CD4-positive, alpha-beta T cell treated with Interleukin-21 for 1 hour (primary cell): ENCODE data around the gene PFDN4.

Source experiments
- DNase-seq: peaks from one replicate; pipeline ENCODE4 v3.0.0-alpha.2; 2020

Gene PFDN4

DNA sequence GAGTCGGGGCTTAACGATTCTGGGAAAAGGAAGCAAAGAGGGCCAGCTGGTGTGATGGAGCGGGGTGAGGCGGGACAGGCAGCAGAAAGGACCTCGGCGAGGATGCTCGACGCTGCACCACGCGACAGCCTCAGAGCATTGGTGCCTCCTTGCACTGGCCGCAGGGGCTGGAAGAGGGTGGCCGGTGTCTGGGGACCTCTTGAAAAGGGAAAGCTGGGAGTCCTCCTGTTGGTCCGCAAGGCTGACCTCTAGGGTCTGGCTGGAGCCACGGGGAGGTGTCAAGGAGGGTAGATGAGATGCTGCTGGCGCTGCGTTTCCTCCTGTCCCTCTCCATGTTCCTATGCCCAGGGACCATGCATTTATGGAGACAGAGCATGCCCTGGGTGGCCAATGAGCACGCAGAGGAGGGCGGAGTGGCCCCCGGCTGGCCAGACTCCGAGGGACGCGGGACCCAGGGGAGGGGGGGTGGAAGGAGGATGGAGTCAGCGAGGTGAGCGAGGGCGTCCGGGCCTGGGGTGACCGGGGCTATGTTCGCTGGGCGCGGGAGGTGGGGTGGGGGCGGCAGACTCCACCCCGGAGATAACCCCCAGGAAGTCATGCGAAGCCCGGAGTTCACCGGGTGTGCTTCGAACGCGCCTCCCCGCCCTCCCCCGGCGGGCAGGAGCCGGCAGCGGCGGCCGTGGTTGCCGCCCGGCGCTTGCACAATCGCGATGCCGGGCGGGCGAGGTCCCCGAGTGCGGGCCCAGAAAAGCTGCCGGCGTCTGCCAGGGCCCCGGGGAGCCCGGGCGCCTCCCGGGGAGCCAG lies 34.0 kb upstream of the PFDN4 start, which contains the start of gene CYP24A1:
Gene CYP24A1, minus strand, starts transcription at position 334 of the 804 bp plus-strand sequence. CDS start 407 bp downstream, outside the sequence.
- DNase-seq, result no peak

DNA sequence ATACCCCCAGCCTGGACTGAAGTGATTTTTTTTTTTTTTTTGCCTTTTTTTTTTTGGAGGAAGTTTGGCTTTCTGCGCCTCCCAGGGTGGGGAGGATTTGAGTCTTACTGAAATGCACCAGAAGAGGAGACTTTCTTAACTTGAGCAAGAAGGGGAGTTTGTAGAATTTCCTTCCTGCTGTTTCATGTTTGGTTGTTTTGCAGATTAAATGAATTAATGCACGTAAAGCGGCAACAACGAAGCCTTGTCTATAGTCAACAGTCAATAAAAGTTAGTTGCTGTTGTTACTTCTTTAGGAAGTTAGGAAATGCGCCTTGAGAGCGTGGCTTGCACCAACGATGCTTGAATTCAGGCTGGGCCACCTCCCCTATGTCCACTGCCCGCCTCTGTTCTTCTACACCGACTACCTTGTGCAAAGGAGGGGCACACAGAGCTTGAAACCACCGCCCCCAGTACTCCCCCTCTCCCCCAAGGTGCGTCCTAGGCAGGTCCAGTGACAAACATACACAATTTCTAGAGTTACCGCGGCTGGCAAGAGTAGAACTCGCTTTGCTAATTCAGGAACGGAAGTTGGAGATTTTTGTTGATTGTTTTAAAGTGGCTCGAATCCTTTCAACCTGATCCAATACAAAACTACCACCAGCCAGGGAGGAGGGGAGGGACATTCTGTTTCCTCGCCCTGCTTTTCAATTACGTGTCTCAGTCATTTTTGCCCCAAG lies 33.3 kb upstream of the PFDN4 start:
- DNase-seq, result no peak

DNA sequence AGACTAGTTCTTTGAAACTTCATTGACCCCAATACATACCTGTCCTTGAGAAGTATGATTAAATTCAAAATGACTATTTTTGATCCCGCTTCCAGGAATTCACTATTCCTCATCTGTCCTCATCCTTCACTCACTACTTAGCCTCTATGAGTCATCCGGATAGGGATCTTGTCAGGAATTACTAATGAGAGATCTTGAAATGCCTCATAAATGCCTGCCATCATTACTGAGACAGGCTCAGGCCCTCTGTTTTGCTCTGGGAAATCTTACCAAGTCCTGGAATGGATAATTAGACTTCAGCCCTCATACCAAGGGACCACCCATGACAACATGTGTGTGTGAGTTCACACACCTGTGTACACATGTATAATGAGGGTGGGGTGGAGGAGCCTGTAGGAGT lies 31.3 kb upstream of the PFDN4 start:
- no peak for DNase-seq

DNA sequence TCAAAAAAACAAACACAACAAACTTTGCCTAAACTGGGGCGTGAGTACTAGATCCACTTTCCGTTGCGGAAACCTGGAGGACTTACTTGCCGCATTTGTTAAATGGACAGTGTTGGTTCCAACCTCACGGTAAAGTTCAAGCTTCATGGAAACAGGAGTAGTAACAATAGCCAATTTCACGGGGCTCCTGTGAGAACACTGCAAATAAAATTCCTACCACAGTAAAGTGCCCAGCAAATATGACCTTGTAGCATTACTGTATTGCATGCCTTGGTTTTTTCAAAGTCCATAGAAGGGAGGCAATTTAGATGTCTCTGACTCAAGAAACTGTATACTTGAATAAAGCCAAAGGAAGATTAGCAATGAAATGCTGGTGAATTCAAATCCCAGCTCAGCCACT lies 30.5 kb upstream of the PFDN4 start:
- DNase-seq, result no peak

DNA sequence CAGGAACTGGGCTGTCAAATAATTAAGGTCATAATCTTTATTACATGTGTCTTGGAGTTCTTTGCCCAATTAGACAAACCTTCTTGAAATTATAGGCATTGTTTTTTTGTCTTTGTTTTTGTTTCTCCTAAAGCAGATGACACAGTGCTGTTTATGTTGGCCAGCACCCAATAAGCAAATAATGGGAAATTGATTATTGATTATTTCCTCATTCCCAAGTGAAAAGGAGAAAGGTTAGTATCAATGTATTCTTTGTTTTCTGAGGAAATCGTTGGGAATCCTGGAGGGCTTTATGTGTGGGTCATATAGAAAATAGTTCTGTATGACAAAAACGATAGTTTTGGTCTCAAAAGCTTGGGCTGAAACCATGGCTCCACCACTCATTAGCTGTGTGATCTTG lies 29.6 kb upstream of the PFDN4 start:
- no peak for DNase-seq

DNA sequence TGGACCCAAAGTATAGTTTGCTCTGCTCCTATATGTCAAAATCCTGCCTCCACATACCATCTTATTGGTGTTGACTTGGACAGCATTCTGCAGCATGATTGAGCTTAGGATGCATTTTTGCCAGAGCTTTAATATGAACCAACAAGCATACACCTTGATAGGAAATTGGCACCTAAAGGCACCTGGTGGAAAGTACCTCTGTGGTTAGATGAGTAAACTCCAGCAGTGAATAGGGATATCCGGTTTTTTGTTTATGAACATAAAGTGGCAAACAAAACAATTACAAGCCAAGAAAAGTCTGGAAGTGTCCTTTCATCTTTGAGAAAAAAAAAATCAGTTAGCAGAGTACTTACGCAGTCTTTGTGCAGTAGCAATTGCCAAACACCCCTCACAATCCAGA lies 27.9 kb upstream of the PFDN4 start:
- no peak for DNase-seq

DNA sequence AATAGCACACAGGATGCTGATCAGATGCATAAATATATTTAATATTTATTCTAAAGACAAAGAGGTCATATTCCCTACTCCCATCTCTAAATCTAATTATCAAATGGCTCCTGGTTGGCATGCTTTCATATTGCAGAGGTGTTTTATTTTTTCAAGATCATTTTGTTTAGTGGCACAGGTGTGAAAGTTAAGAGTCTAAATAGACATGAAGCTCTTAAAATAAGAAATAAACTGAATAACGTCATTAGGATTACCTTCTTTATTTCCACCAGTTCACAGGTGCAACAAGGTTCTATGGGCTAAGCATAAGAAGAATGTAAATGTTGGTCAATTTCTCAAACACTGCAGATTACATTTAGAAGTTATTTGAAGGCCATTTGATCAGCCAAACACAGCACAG lies 27.0 kb upstream of the PFDN4 start:
- DNase-seq, result no peak

DNA sequence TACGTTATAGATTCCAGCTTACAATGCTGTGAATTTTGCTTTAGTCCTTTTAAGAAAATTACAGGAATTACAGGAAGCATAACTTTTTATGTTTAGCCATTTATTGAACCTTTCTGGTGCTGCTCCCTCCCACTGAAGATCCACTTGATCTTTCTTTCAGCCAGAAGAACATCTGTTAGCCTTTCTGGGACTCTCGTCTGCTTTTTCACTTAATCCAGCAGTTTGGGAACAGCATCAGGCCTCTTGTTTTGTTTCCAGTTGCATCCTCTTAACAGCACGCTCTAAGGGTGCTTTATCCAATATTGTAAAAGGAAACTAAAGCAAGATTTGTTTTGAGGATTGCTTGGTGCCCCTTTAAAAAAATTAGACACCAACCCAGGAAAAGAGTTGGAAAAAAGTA lies 23.8 kb upstream of the PFDN4 start:
- DNase-seq, result no peak

DNA sequence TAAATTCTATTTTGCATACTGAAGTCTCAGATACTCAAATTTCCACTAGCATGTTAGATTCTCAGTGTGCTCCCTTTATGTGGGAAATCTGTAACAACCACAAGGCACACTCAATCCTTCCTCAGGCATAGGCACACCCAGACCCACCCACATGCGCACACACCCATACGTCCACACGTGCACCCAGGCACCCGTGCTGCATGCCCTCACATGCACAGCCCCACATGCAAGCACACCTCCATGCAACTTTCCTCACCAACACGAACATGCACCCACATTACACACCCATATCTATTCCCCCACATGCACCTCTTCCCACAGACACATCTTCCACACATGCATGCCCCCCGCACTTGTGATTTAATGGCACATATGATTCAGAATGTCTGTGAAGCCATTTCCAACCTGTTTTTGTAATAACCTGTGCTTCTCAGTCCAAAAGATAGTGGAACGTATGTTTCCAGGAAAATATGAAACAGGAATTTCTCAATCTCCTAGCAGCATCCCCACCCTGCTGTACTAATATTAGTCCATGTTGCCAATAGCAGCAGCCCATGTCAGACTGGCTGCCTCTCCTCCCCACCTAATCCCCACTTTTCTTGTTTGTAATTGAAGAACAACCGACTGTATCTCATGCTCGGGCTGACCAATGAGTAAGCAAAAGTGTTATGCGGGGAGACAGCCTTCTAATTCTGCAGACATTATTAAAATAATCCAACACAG lies 22.8 kb upstream of the PFDN4 start:
- DNase-seq, result no peak

DNA sequence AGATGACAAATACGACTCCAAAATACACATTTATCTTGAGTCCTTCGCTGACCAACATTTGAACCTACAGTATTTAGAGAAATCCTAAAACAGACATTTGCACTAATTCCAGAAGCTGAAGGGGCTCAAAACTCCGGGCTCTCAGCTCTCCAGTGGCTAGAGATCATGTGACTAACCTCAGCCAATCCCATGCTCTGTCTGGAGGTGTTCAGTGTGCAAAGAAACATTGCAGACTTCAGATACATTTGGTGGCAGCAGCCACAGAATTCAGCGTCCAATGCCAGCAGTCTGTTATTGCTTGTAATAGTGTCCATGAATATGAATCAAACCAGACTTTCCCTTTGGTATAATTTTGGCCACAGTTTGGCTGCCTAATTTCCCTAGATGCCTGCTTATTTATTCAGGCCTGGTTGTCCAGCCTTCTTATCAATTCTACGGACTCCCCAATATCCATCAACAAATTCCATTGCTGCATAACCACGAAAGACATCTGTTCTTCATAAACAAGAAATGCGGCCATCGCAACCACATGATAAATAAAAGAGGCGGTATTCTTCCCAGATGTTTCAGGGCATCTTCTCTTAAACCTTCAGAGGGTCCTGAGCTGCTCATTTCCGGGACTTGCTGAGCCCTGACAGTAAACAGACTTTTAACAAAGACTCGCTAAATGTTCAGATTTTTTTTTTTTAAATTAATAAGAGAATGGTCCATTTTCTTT lies 19.6 kb upstream of the PFDN4 start:
- DNase-seq, result no peak

DNA sequence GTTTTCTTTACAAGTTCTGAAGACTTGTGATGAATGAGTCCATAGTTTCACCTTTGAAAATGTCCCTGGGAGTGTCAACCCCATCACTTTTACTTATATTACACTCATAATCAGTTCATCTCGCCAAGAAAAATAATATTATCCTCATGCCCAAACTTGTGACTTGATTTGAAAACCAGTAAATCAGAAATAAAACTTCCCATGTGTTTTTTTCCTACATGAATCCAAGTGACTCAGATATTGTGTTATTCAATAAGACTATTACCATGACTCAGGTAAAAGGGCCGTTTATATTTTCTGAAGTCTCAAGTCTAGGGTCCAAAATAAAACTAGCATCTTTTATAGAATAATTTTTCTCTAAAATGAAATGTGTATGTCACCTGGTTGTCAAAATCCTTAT lies 18.3 kb upstream of the PFDN4 start:
- DNase-seq, result no peak

DNA sequence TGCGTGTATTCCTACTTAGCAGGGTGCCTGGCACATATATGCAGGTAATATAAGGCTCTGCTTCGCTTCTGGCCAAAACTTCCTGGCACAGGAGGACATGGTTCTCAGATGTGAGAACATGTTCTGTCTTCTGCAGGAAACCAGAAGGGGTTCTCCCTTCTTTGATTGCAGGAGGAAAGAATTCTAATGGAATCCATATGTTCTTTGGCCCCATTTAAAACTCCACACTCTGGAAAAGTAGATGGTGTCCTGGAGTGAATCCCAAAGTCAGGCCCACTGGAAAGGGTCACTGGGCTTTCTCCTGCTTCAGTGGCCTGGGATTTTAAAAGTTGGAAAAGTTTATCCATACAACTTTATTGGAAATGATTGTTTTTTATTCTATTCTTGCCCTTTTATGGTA lies 17.7 kb upstream of the PFDN4 start:
- no peak for DNase-seq

DNA sequence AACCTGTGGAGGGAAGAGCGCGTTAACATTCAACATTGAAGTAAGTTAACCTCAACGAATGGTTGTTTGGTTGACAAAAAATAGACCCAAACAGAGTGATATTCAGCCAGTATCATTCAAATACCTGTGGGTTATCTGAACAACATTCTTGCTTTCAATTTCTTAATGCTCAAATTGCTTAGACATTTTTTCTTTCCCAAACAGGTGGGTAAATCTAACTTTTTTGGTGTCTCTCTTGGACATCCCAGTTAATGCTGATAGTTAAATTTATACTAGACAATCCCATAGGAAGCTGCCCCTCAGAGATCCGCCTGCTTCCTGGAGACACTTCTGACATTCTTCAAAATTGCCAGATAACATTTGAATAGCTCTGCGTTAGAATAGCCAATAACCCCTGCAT lies 14.1 kb upstream of the PFDN4 start:
- DNase-seq, result no peak

DNA sequence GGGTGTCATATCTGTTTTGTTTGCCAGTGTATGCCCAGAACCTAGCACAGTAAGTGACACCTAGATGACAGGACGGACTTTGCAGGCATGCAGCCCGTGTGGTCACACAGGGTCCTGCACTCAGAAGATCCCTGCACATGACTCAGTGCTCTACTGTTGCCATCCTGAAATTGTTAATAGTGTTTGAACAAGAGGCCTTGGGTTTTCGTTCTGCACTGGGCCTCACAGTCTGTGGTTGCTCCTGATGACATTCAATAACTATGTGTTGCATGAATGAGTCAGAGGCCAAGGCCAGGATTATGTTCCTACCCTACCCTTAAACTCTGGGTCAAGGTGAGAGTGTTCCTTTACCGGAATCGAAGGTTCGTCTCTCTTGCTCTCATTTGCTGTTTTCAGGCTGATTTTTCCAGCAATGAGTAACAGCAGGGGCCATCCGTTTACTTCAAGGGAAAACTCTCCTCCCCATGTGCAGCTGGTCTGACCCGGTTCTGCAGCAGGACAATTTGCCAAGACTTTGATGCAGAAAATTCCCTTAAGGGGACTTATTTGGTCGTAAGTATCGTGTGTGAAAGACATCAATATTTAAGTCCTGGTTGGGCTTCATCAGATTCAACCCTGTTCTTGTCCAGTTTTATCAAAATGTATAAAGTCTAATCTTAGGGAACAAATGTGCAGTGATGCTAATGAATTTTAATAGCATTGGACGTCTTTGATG lies 13.0 kb upstream of the PFDN4 start:
- DNase-seq, result no peak

DNA sequence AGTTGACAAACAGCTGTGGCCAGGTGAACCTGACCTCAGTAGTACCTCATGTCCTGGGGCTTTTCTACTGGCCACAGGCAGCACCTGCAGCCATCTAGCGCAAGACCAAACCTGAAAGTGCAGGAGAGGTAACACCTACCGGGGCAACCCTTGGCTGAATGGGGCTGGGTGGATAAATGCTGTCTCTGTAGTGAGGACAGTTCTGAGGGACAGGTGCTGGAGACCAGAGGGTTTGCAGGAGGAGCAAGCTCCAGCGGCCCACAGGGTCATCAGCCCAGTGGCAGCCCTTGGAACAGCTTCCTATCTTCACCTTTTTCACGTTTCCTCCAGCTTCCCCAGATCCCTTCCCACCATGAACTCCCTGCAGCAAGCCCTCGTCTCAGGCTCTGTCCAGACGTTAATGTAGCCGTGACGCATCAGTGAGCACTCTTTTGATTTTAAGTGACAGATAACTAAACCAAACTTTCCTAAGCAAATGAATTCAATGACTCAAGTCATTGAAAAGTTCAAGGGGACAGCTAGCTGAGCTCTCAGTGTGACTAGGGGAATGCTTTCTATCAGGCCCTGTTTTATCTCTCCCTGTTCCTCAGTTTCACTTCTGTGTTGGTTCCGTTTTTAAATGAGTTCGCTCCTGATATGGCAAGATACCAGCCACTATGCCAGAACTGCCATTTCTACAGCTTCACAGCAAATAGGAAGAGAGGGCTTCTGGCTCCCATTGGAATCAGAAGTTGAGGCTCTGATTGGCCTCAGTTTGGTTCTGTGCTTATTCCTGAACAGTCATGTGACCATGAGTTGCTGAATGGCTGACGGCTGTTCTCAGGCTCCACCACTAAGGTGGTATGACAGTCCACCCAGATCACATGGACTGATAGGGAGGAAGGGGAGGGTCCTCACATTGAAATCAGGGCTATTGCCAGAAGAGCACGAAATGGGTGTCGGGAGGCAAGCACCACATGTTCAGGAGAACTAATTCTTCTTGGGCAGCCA lies 12.1 kb upstream of the PFDN4 start:
- DNase-seq, result no peak

DNA sequence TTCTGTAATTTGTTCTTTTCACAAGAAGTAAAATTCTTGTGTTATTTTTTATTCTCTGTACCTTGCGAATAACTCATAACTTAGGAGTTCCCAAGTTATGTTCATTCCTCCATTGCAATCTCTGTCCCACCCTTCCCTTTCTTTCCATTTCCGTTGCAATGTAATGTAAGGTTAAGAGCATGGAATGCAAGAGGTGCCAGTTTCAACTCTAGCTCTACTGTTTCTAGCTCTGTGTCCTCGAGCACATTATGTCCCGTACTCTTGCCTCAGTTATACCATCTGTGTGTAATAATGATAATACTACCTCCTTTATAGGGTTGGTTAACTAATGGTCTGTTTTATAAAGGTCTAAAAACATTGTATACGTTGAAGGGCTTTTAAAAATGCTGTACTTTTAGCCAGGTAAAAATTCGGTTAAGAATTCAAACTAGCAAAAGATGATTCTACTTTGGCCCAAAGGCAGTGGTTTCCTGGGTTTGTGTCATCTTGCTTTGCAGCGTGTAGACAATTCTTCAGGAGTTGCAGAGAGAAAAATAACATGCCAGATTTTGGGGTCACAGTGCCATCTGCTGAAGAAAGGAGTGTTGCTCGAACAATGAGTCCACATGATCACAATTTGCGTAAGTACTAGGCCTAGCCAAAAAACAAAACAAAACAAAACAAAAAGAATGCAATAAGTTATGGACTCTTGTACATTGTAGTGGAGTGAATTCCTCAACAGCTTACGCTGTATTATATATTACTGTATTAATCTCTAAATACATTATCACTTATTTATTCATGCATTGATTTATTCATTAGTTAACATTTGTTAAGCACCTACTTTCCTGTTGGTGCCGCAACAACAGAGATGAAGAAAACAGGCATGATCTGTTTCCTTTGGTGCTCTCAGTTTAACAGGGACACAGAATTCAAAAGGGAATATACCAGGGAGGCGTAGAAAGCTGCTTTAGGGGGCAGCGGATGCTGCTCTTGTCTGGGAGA lies 10.0 kb upstream of the PFDN4 start:
- DNase-seq, result no peak

DNA sequence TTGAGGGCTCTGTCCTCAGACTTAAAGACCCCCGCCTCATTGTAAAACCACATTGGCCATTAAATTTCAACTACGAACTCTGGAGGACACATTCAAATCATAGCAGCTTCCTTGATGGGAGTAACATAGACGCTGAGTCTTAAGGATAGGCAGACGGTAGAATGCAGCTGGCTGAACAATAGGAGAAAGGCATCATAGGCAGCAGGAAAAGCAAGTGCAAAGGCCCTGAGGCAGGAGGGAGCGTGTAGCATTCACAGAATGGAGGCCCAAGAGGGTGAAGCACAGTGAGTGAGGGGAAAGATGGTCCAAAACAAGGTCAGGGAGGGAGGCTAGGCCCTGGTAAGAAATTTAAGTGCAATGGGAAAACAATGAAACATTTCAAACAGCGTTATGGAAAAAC lies 8.6 kb upstream of the PFDN4 start:
- DNase-seq, result no peak

DNA sequence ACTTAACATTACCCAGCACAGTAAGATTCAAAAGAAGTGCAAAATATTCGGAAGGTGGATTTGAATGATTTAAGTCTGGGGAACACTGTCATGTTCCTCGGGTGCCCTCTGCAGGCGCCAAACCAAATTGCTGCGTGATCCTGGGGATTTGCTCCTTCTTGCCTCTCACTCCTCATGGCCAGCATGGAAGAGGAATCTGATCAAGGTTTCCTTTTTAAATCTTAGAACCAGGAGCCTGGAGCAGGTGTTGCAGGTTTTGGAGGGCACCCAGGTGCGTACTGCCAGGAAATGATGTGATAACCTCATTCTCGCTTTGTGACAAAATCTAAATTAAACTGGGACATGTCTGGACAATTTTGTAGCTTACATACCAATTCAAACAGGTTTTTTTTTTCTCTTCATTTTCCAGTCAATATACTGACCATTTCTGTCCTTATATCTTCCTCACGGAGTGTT lies 8.1 kb upstream of the PFDN4 start:
- peak; percentile 66 for DNase-seq

DNA sequence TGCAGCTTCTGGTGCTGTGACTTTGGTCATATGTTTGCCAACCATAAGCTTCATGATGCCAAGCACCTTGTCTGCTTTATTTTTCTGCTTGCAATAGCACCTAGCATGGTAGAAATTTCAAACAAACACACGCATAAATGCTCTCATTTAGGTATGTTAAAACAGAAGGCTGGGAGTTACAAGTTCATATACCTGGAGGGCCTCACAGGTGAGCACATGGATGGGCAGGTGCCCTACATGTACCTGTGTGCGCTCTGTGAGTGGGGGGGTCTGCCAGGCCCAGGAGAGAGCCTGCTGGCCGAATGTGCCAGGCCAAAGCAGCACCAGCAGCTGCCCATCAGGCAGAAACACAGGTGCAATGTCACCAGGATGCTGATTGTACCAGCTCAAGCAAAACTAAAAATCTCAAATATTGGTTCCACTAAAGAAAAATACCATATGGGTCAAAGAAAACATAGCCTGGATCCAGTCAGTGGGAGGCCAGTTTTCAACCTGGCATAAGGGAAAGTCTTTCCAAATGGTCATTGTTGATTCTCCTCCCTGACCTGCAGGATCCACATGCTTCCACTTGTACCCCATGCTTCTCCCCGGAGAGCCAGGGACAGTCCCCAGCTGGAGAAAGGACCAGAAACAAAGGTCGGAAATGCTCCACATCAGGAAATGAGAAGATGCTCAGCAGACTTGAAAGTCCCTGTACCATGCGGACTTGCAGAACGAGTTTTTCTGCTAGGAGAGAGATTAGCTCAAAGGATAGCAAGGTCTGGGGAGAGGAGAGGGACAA lies 7.2 kb upstream of the PFDN4 start:
- no peak for DNase-seq
